K562 treated with DMSO at 1 percent for 4 hours (cell line): Measurements from ENCODE around the gene ZNF431. TPM values are rescaled to one million over a fixed set of nuclear protein-coding genes. Genes with fewer than 3 reads are reported as not detected.

Experiments used
- total RNA-seq: library from RNA; unstranded; fragments of 300-600 nt; gene quantifications from 2 replicates; pipeline ENCODE4 v1.2.3, GENCODE V29; 2022; ENCODE audit not compliant: insufficient read depth

Gene ZNF431
- total RNA-seq, result 11.9 and 12.8 TPM in 2 replicates

DNA sequence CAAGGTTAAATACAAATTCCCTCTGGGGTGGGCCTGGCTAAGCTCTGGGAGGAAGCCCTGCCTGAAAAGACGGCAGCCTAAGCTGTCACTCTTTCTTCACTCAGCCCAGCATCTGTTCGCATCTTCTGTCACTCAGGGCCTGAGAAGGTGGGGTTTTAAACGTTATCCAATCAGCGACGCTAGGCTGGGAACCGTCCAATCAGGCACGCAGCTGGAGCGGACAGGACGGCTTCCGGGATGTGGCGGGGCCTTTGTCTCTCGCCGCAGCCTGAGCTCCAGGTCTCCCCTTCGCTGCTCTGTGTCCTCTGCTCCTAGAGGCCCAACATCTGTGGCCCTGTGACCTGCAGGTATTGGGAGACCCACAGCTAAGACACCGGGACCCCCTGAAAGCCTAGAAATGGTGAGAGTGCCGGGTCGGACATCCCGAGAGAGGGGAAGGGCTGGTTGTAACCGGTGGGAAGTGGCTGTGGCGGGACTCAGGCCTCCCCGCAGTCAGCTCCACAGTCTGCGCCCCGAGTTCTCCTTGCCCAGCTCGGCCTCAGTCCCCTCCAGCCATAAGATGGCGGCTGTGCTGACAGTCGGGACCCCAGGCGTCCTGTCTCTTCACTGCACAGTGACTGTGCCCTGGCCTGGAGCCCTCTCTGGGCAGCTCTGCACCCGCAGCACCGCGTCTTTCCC, at the start of gene ZNF431:
TSS of gene ZNF431 (plus strand) at position 254 of the 678 bp plus-strand sequence. CDS start at position 398, 144 bp downstream.

Other genes with a start within 250 kb of the ZNF431 start
- gene ZNF85, start 218.8 kb upstream of the ZNF431 start, total RNA-seq, result 0.99 TPM in 1 of 2 replicates, not detected in the other
- gene ZNF430, start 121.4 kb upstream of the ZNF431 start, total RNA-seq, result 1.9 and 4.2 TPM in 2 replicates
- gene ZNF714, start 59.8 kb upstream of the ZNF431 start, total RNA-seq, result 7.6 and 13.8 TPM in 2 replicates
- gene ZNF708, start 187.4 kb downstream of the ZNF431 start, total RNA-seq, result 1.1 and 1.2 TPM in 2 replicates
- gene ZNF738, start 217.0 kb downstream of the ZNF431 start, total RNA-seq, result 5.2 and 5.6 TPM in 2 replicates